Uterus (tissue), 2 donors: ENCODE measurements around the gene LRIT1.

ENCODE experiments used
- CTCF ChIP-seq, 4 experiments: fragments of 200-600 bp in 2 of 4; fragments of 450-650 bp in 2 of 4; sonication (generic) in 2 of 4; IDR thresholded peaks; one replicate each; pipeline ENCODE4 v1.5.1; 2016 to 2019; ENCODE audit warnings: antibody characterized with exemption in 4 of 4, mild to moderate bottlenecking in 2 of 4, moderate library complexity in 1 of 4
- POLR2A ChIP-seq, 2 donors: fragments of 450-650 bp; IDR thresholded peaks; one replicate each; pipeline ENCODE4 v1.6.1; 2016; ENCODE audit warnings: antibody characterized with exemption in 2 of 2, mild to moderate bottlenecking in 1 of 2, moderate library complexity in 1 of 2

- TF ChIP-seq POLR2A (IDR thresholded peaks at IDR 0.05) (no peak), CTCF (IDR thresholded peaks at IDR 0.05) (no peak)
Observed at GRCh38 chr10:84230359-84230758, 11.0 kb downstream of the LRIT1 start.
